Muscle layer of duodenum (tissue), 2 donors: ENCODE results near the gene ARL17B.
A peak's percentile ranks its signal among the peaks of the same experiment; 100 is the strongest.
"Not testable (repeated sequence)": the region's sequence is repeated elsewhere in the genome, so short reads cannot be mapped to it uniquely, and the experiment has no call there.

Experiments
- H3K27ac ChIP-seq: one replicate; pipeline ENCODE4 v1.7.0; 2013; ENCODE audit warnings: mild to moderate bottlenecking, low read length
- H3K27me3 ChIP-seq: one replicate; pipeline ENCODE4 v1.7.0; 2013; ENCODE audit warnings: low read depth, mild to moderate bottlenecking, control low read depth, low read length
- H3K36me3 ChIP-seq, 2 donors: one replicate each; pipeline ENCODE4 v1.7.0; 2013; ENCODE audit warnings: low read length in 2 of 2, control low read depth in 1 of 2, mild to moderate bottlenecking in 1 of 2; ENCODE audit not compliant: insufficient read depth in 2 of 2, control insufficient read depth in 1 of 2
- H3K4me1 ChIP-seq, 2 donors: one replicate each; pipeline ENCODE4 v1.7.0; 2013; ENCODE audit warnings: low read length in 2 of 2, mild to moderate bottlenecking in 2 of 2, control low read depth in 1 of 2, moderate library complexity in 1 of 2; ENCODE audit not compliant: insufficient read depth in 2 of 2, control insufficient read depth in 1 of 2
- H3K4me3 ChIP-seq, 2 donors: one replicate each; pipeline ENCODE4 v1.7.0; 2013; ENCODE audit warnings: low read length in 2 of 2, low read depth in 1 of 2, mild to moderate bottlenecking in 1 of 2
- H3K9me3 ChIP-seq, 2 donors: one replicate each; pipeline ENCODE4 v1.7.0; 2013; ENCODE audit warnings: low read length in 2 of 2, control low read depth in 1 of 2, mild to moderate bottlenecking in 1 of 2; ENCODE audit not compliant: control insufficient read depth in 1 of 2
- donor health status: healthy.

Gene ARL17B

GRCh38 chr17:46266063-46266655 lies 95.4 kb downstream of the ARL17B start:
- not testable (repeated sequence) for H3K27me3 ChIP-seq, H3K9me3 ChIP-seq, H3K4me1 ChIP-seq, H3K36me3 ChIP-seq
- peak overlapping the region; percentile 77 for H3K27ac ChIP-seq
- H3K4me3 ChIP-seq: peak overlapping the region; percentile 59 to 69

- no peaks in the 10 kb centered on the region for H3K27me3 ChIP-seq
- H3K27ac ChIP-seq: no peak overlapping the region
- H3K9me3 ChIP-seq: no peaks in the 10 kb centered on the region
- H3K4me3 ChIP-seq: no peak overlapping the region
- peaks cover 0 to 7% of the 10 kb centered on the region in 2 donors for H3K4me1 ChIP-seq
- H3K36me3 ChIP-seq: no peaks in the 10 kb centered on the region
Measured at GRCh38 chr17:46264456-46265198, 96.9 kb downstream of the ARL17B start.

- Histone ChIP-seq H3K36me3 (no peaks in the 10 kb centered on the region), H3K27me3 (no peaks in the 10 kb centered on the region), H3K9me3 (no peaks in the 10 kb centered on the region), H3K4me1 (peaks cover 0 to 7% of the 10 kb centered on the region in 2 donors), H3K4me3 (no peak overlapping the region), H3K27ac (no peak overlapping the region)
Measured at GRCh38 chr17:46262271-46262670, 99.3 kb downstream of the ARL17B start.

GRCh38 chr17:46259845-46260661 lies 101.5 kb downstream of the ARL17B start:
- H3K27ac ChIP-seq, H3K9me3 ChIP-seq: not testable (repeated sequence)
- H3K4me3 ChIP-seq: peak overlapping the region in 1 of 2 donors; percentile 58

GRCh38 chr17:46256369-46256768 lies 105.2 kb downstream of the ARL17B start:
- H3K36me3 ChIP-seq, H3K4me1 ChIP-seq, H3K27ac ChIP-seq, H3K27me3 ChIP-seq, H3K4me3 ChIP-seq, H3K9me3 ChIP-seq: not testable (repeated sequence)

More at GRCh38 chr17:46259845-46260661, 101.5 kb downstream of the ARL17B start:
- H3K36me3 ChIP-seq, H3K4me1 ChIP-seq, H3K27me3 ChIP-seq: not testable (repeated sequence)

- not testable (repeated sequence) for H3K36me3 ChIP-seq, H3K4me3 ChIP-seq, H3K9me3 ChIP-seq, H3K4me1 ChIP-seq, H3K27me3 ChIP-seq, H3K27ac ChIP-seq
Measured at GRCh38 chr17:46254215-46254614, 107.4 kb downstream of the ARL17B start.

GRCh38 chr17:46253722-46254121 lies 107.8 kb downstream of the ARL17B start:
- not testable (repeated sequence) for H3K4me3 ChIP-seq, H3K9me3 ChIP-seq, H3K4me1 ChIP-seq

GRCh38 chr17:46252804-46253203 lies 108.8 kb downstream of the ARL17B start:
- not testable (repeated sequence) for H3K36me3 ChIP-seq, H3K4me3 ChIP-seq, H3K9me3 ChIP-seq, H3K27ac ChIP-seq, H3K27me3 ChIP-seq, H3K4me1 ChIP-seq

More at GRCh38 chr17:46253722-46254121, 107.8 kb downstream of the ARL17B start:
- H3K36me3 ChIP-seq, H3K27ac ChIP-seq, H3K27me3 ChIP-seq: not testable (repeated sequence)

GRCh38 chr17:46249153-46249552 lies 112.4 kb downstream of the ARL17B start:
- H3K4me1 ChIP-seq, H3K27ac ChIP-seq, H3K27me3 ChIP-seq, H3K4me3 ChIP-seq, H3K9me3 ChIP-seq, H3K36me3 ChIP-seq: not testable (repeated sequence)

- not testable (repeated sequence) for H3K4me3 ChIP-seq, H3K4me1 ChIP-seq, H3K36me3 ChIP-seq, H3K9me3 ChIP-seq, H3K27me3 ChIP-seq, H3K27ac ChIP-seq
Measured at GRCh38 chr17:46244949-46245768, 116.4 kb downstream of the ARL17B start.

GRCh38 chr17:46244339-46244913 lies 117.1 kb downstream of the ARL17B start:
- H3K9me3 ChIP-seq, H3K36me3 ChIP-seq, H3K27ac ChIP-seq, H3K27me3 ChIP-seq, H3K4me3 ChIP-seq, H3K4me1 ChIP-seq: not testable (repeated sequence)
